AG04450 (cell line): ENCODE data around the gene PGS1. TPM values are rescaled to one million over a fixed set of nuclear protein-coding genes. Genes with fewer than 3 reads are reported as not detected.
A peak's percentile ranks its signal among the peaks of the same experiment; 100 is the strongest.

Experiments
- CTCF ChIA-PET: fragments of 300-600, 350-600 bp; formaldehyde crosslinking; extraction: SDS; loops from one replicate; lab custom pipeline; 2022; ENCODE audit warnings: antibody characterized with exemption, inconsistent platforms; lab: Charles Lee
- POLR2A ChIA-PET: fragments of 350-600 bp; formaldehyde crosslinking; extraction: SDS; loops from one replicate; lab custom pipeline; 2021; ENCODE audit warnings: antibody characterized with exemption, inconsistent platforms; lab: Yijun Ruan, JAX
- DNase-seq: peaks from one replicate; pipeline ENCODE4 v3.0.0-alpha.2; 2011; ENCODE audit warnings: low read depth, low spot score
- H3K27ac ChIP-seq: one replicate; pipeline ENCODE4 v1.5.1; 2012; ENCODE audit warnings: low read depth, low read length, control low read depth
- H3K27me3 ChIP-seq: one replicate; pipeline ENCODE4 v1.6.0; 2012; ENCODE audit warnings: low read length; ENCODE audit not compliant: control insufficient read depth, insufficient read depth
- H3K4me3 ChIP-seq: 2 replicates; pipeline ENCODE4 v1.5.1; 2011; ENCODE audit warnings: mild to moderate bottlenecking, low read depth, low read length, control low read depth
- H3K9me3 ChIP-seq: 2 replicates; pipeline ENCODE4 v1.5.1; 2012; ENCODE audit warnings: low read length; ENCODE audit not compliant: control insufficient read depth, insufficient read depth
- CTCF ChIP-seq: IDR thresholded peaks from 2 replicates; pipeline ENCODE4 v1.5.1; 2011; ENCODE audit warnings: low read depth, low read length, control low read depth, inconsistent platforms
- polyA plus RNA-seq: library from polyadenylated mRNA; depleted of rRNA; stranded (reverse); fragments of >200 nt; gene quantifications from 2 replicates; pipeline ENCODE4 v1.2.3, GENCODE V29; 2011

PGS1 gene
- polyA plus RNA-seq, 1 experiment = 31.0 TPM

GRCh38 chr17:78414178-78415162 is 36.0 kb downstream of the PGS1 start:
- no peak for DNase-seq
- Histone ChIP-seq H3K27ac (no peak overlapping the region), H3K27me3 (no peaks in the 10 kb centered on the region), H3K9me3 (no peaks in the 10 kb centered on the region; the same call in 1 of the 2 replicates), H3K4me3 (no peak overlapping the region)
- ChIA-PET POLR2A (no interaction called here), CTCF (no interaction called here)
- no peak for TF ChIP-seq CTCF

GRCh38 chr17:78415821-78416711 is 37.6 kb downstream of the PGS1 start:
- ChIA-PET POLR2A (interaction anchor here (0.9 to 1.5 kb wide), 5 partner anchors 15 to 58 kb away, joined by 3 to 4 read pairs (median 4); partner anchors contain the start of gene SOCS3), CTCF (interaction anchor here (0.8 to 2.5 kb wide), 2 partner anchors 55 to 292 kb away, joined by 3 to 9 read pairs; no protein-coding TSS in a partner anchor)
- H3K9me3 ChIP-seq = no peaks in the 10 kb centered on the region; the same call in 1 of the 2 replicates
- no peak for DNase-seq
- H3K27ac ChIP-seq = peak overlapping the region; percentile 57
- no peak overlapping the region for H3K4me3 ChIP-seq
- H3K27me3 ChIP-seq = no peaks in the 10 kb centered on the region
- TF ChIP-seq CTCF = no peak

GRCh38 chr17:78416791-78417530 is 38.5 kb downstream of the PGS1 start:
- no peak for DNase-seq
- Histone ChIP-seq H3K9me3 (no peaks in the 10 kb centered on the region; the same call in 1 of the 2 replicates), H3K27me3 (no peaks in the 10 kb centered on the region), H3K4me3 (no peak overlapping the region), H3K27ac (peak overlapping the region; percentile 57)
- CTCF ChIA-PET = interaction anchor here (2.5 kb wide), 1 partner anchor 291 kb away, joined by 9 read pairs; no protein-coding TSS in a partner anchor
- TF ChIP-seq CTCF = no peak
- POLR2A ChIA-PET = interaction anchor here (0.9 to 1.5 kb wide), 5 partner anchors 15 to 59 kb away, joined by 3 to 4 read pairs (median 4); partner anchors contain the start of gene SOCS3

- Histone ChIP-seq H3K4me3 (no peak overlapping the region), H3K9me3 (no peaks in the 10 kb centered on the region; the same call in 1 of the 2 replicates), H3K27ac (peak overlapping the region; percentile 21), H3K27me3 (no peaks in the 10 kb centered on the region)
- CTCF ChIA-PET = interaction anchor here (0.7 to 2.5 kb wide), 4 partner anchors 57 to 290 kb away, joined by 3 to 10 read pairs (median 7); no protein-coding TSS in a partner anchor
- TF ChIP-seq CTCF = no peak
- DNase-seq = no peak
- POLR2A ChIA-PET = no interaction called here
Measured at GRCh38 chr17:78417531-78417909, 39.1 kb downstream of the PGS1 start.
